Panc1 (cell line): ENCODE measurements around the gene PSMB7.

Source experiments
- TF ChIP-seq, protein P1 (sequence below): fragments of 450-650 bp; IDR thresholded peaks from 2 replicates; pipeline ENCODE4 v1.5.1; 2017; ENCODE audit warnings: mild to moderate bottlenecking
- TF ChIP-seq, protein P2 (sequence below), 2 experiments: IDR thresholded peaks; 2 replicates each; pipeline ENCODE4 v1.6.1; 2011 to 2012; ENCODE audit warnings: low read depth in 2 of 2, control low read depth in 1 of 2, low read length in 1 of 2, mild to moderate bottlenecking in 1 of 2, moderate library complexity in 1 of 2; ENCODE audit not compliant: insufficient read depth in 1 of 2

DNA sequence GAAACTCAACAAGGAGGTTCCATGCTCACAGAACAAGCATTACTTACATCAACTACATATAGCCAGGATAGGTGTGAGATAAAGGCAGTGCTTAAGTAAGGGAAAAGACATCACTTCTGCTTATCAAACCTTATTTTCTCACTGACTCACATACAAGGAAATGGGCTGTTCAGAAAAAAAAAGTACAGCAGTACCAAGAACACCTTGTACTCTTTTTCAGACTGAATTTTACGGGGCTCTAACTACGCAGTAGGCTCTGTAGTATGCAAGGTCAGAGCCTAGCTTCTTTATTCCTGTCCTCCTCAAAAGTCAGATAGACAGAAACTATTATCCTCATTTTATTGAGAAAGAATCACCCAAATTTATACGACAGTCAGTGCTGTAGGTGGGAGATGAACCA lies 5.8 kb downstream of the PSMB7 start:
- TF ChIP-seq, protein P1, sequence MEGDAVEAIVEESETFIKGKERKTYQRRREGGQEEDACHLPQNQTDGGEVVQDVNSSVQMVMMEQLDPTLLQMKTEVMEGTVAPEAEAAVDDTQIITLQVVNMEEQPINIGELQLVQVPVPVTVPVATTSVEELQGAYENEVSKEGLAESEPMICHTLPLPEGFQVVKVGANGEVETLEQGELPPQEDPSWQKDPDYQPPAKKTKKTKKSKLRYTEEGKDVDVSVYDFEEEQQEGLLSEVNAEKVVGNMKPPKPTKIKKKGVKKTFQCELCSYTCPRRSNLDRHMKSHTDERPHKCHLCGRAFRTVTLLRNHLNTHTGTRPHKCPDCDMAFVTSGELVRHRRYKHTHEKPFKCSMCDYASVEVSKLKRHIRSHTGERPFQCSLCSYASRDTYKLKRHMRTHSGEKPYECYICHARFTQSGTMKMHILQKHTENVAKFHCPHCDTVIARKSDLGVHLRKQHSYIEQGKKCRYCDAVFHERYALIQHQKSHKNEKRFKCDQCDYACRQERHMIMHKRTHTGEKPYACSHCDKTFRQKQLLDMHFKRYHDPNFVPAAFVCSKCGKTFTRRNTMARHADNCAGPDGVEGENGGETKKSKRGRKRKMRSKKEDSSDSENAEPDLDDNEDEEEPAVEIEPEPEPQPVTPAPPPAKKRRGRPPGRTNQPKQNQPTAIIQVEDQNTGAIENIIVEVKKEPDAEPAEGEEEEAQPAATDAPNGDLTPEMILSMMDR: no peak
- TF ChIP-seq, protein P2, sequence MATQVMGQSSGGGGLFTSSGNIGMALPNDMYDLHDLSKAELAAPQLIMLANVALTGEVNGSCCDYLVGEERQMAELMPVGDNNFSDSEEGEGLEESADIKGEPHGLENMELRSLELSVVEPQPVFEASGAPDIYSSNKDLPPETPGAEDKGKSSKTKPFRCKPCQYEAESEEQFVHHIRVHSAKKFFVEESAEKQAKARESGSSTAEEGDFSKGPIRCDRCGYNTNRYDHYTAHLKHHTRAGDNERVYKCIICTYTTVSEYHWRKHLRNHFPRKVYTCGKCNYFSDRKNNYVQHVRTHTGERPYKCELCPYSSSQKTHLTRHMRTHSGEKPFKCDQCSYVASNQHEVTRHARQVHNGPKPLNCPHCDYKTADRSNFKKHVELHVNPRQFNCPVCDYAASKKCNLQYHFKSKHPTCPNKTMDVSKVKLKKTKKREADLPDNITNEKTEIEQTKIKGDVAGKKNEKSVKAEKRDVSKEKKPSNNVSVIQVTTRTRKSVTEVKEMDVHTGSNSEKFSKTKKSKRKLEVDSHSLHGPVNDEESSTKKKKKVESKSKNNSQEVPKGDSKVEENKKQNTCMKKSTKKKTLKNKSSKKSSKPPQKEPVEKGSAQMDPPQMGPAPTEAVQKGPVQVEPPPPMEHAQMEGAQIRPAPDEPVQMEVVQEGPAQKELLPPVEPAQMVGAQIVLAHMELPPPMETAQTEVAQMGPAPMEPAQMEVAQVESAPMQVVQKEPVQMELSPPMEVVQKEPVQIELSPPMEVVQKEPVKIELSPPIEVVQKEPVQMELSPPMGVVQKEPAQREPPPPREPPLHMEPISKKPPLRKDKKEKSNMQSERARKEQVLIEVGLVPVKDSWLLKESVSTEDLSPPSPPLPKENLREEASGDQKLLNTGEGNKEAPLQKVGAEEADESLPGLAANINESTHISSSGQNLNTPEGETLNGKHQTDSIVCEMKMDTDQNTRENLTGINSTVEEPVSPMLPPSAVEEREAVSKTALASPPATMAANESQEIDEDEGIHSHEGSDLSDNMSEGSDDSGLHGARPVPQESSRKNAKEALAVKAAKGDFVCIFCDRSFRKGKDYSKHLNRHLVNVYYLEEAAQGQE (IDR thresholded peaks at IDR 0.05; ENCODE audit: insufficient read depth in 1 of 2, low read depth in 2 of 2, low read length in 1 of 2): no peak
